H1 (cell line): ENCODE results near the gene SH2B2. TPM values are rescaled to one million over a fixed set of nuclear protein-coding genes. Genes with fewer than 3 reads are reported as not detected.

Experiments used
- CTCF ChIA-PET: fragments of 300-600 bp; sonication (Branson Sonifier 250); formaldehyde crosslinking; loops from one replicate; lab custom pipeline; 2021; ENCODE audit not compliant: partially characterized antibody; lab: Charles Lee
- POLR2A ChIA-PET: fragments of 300-600 bp; sonication (Branson Sonifier 250); formaldehyde crosslinking; loops from one replicate; lab custom pipeline; 2021; ENCODE audit warnings: inconsistent platforms; ENCODE audit not compliant: partially characterized antibody; lab: Charles Lee
- DNase-seq, 2 experiments: peaks; one replicate each; pipeline versions ENCODE4 v3.0.0 to v3.0.0-alpha.2; 2010 to 2022; ENCODE audit warnings: low spot score in 2 of 2, low read depth in 1 of 2, mixed read lengths in 1 of 2
- FAIRE-seq: peaks from 2 replicates; lab custom pipeline; 2011; peaks lifted over from hg19 to GRCh38; lab: Jason Lieb, UNC
- H2AFZ ChIP-seq: 2 replicates; pipeline ENCODE4 v1.8.1; 2012; ENCODE audit warnings: low read length, inconsistent platforms
- H2AK5ac ChIP-seq: 2 replicates; pipeline ENCODE4 v1.6.1; 2013; ENCODE audit warnings: low read depth, low read length
- H2BK120ac ChIP-seq: replicated peaks from 2 replicates; pipeline ENCODE3; 2013; ENCODE audit warnings: low read depth, low read length, inconsistent platforms
- H2BK12ac ChIP-seq: 2 replicates; pipeline ENCODE4 v1.6.1; 2013; ENCODE audit warnings: low read depth, low read length
- H2BK15ac ChIP-seq: 2 replicates; pipeline ENCODE4 v1.6.1; 2013; ENCODE audit warnings: low read length
- H2BK20ac ChIP-seq: 2 replicates; pipeline ENCODE4 v1.6.1; 2013; ENCODE audit warnings: low read length
- H2BK5ac ChIP-seq: 2 replicates; pipeline ENCODE4 v1.6.1; 2013; ENCODE audit warnings: low read depth, low read length
- H3K14ac ChIP-seq: 2 replicates; pipeline ENCODE4 v1.6.1; 2013; ENCODE audit warnings: inconsistent platforms; ENCODE audit not compliant: insufficient read length
- H3K18ac ChIP-seq: 2 replicates; pipeline ENCODE4 v1.6.1; 2013; ENCODE audit warnings: low read length; ENCODE audit errors: extremely low read depth
- H3K23ac ChIP-seq: 2 replicates; pipeline ENCODE4 v1.6.1; 2013; ENCODE audit warnings: inconsistent platforms; ENCODE audit not compliant: insufficient read length
- H3K23me2 ChIP-seq: 2 replicates; pipeline ENCODE4 v1.6.1; 2013; ENCODE audit warnings: low read depth, low read length
- H3K27ac ChIP-seq: 2 replicates; pipeline ENCODE4 v1.6.1; 2011; ENCODE audit warnings: low read depth, low read length, inconsistent platforms
- H3K27me3 ChIP-seq, 4 experiments: replicated peaks in 1 of 4; 1 replicate in 1 of 4; 2 replicates in 3 of 4; pipeline versions ENCODE4 v1.6.1 to v1.8.1; 2011 to 2013; ENCODE audit warnings: low read length in 3 of 4, mild to moderate bottlenecking in 3 of 4, inconsistent platforms in 2 of 4, mixed read lengths in 2 of 4, moderate library complexity in 1 of 4; ENCODE audit not compliant: control insufficient read depth in 3 of 4, insufficient read depth in 3 of 4; ENCODE audit errors: extremely low read depth in 1 of 4
- H3K36me3 ChIP-seq, 4 experiments: 2 replicates each; pipeline versions ENCODE4 v1.6.1 to v1.8.1; 2011 to 2013; ENCODE audit warnings: mild to moderate bottlenecking in 4 of 4, low read length in 3 of 4, moderate library complexity in 2 of 4, control low read depth in 1 of 4, inconsistent platforms in 1 of 4; ENCODE audit not compliant: insufficient read depth in 4 of 4, control insufficient read depth in 2 of 4
- H3K4ac ChIP-seq: replicated peaks from 2 replicates; pipeline ENCODE3; 2013; ENCODE audit warnings: low read length, low read depth, mixed read lengths, inconsistent platforms; ENCODE audit not compliant: insufficient read length
- H3K4me1 ChIP-seq, 4 experiments: replicated peaks in 1 of 4; 1 replicate in 1 of 4; 2 replicates in 3 of 4; pipeline versions ENCODE4 v1.6.1 to v1.8.1; 2011 to 2013; ENCODE audit warnings: low read length in 3 of 4, inconsistent platforms in 2 of 4, mixed read lengths in 1 of 4; ENCODE audit not compliant: insufficient read depth in 4 of 4, control insufficient read depth in 3 of 4
- H3K4me2 ChIP-seq, 2 experiments: 2 replicates each; pipeline versions ENCODE4 v1.6.1 to v1.8.1; 2011 to 2013; ENCODE audit warnings: low read depth in 2 of 2, low read length in 2 of 2, control low read depth in 1 of 2, inconsistent platforms in 1 of 2, mild to moderate bottlenecking in 1 of 2; ENCODE audit not compliant: insufficient read depth in 1 of 2
- H3K4me3 ChIP-seq, 4 experiments: fragments of 200-600, 300-600 bp in 1 of 4; sonication (generic), shearing (Covaris generic), sonication (Bioruptor Twin) in 1 of 4; 2 replicates each; pipeline versions ENCODE4 v1.5.1 to v1.8.1; 2011 to 2016; ENCODE audit warnings: low read length in 4 of 4, low read depth in 3 of 4, control low read depth in 2 of 4, inconsistent platforms in 2 of 4, mild to moderate bottlenecking in 2 of 4, mixed read lengths in 1 of 4, moderate library complexity in 1 of 4; ENCODE audit not compliant: insufficient read depth in 2 of 4; ENCODE audit errors: extremely low read depth in 1 of 4
- H3K56ac ChIP-seq: replicated peaks from 2 replicates; pipeline ENCODE3; 2013; ENCODE audit warnings: low read depth, mild to moderate bottlenecking, mixed read lengths, low read length, inconsistent platforms; ENCODE audit not compliant: insufficient read length
- H3K79me1 ChIP-seq: 2 replicates; pipeline ENCODE4 v1.6.1; 2013; ENCODE audit warnings: low read depth, low read length, control low read depth
- H3K79me2 ChIP-seq, 2 experiments: 2 replicates each; pipeline versions ENCODE4 v1.6.1 to v1.8.1; 2012 to 2013; ENCODE audit warnings: low read length in 2 of 2, mild to moderate bottlenecking in 2 of 2, inconsistent platforms in 1 of 2; ENCODE audit not compliant: insufficient read depth in 2 of 2, control insufficient read depth in 1 of 2
- H3K9ac ChIP-seq, 4 experiments: replicated peaks in 1 of 4; 1 replicate in 1 of 4; 2 replicates in 3 of 4; pipeline versions ENCODE4 v1.6.1 to v1.8.1; 2011 to 2013; ENCODE audit warnings: low read depth in 3 of 4, low read length in 3 of 4, control low read depth in 2 of 4, mild to moderate bottlenecking in 2 of 4, moderate library complexity in 2 of 4, inconsistent platforms in 1 of 4; ENCODE audit errors: extremely low read depth in 1 of 4
- H3K9me3 ChIP-seq, 2 experiments: 2 replicates each; pipeline versions ENCODE4 v1.6.1 to v1.8.1; 2012 to 2013; ENCODE audit warnings: mild to moderate bottlenecking in 2 of 2, moderate library complexity in 2 of 2, control low read depth in 1 of 2, inconsistent platforms in 1 of 2, low read depth in 1 of 2, low read length in 1 of 2, mixed read lengths in 1 of 2; ENCODE audit not compliant: insufficient read depth in 2 of 2
- H4K20me1 ChIP-seq, 2 experiments: replicated peaks in 1 of 2; 2 replicates each; pipeline versions ENCODE3 to v1.8.1; 2011 to 2013; ENCODE audit warnings: inconsistent platforms in 2 of 2, low read length in 2 of 2, mild to moderate bottlenecking in 1 of 2; ENCODE audit not compliant: insufficient read depth in 2 of 2, control insufficient read depth in 1 of 2
- H4K5ac ChIP-seq: 2 replicates; pipeline ENCODE4 v1.6.1; 2013; ENCODE audit warnings: low read length, low read depth, mixed read lengths, inconsistent platforms; ENCODE audit not compliant: insufficient read length
- H4K8ac ChIP-seq: 2 replicates; pipeline ENCODE4 v1.8.0; 2013; ENCODE audit warnings: mild to moderate bottlenecking, moderate library complexity, low read length, inconsistent platforms; ENCODE audit not compliant: insufficient read depth; ENCODE audit errors: extremely low read depth
- H4K91ac ChIP-seq: replicated peaks from 2 replicates; pipeline ENCODE3; 2013; ENCODE audit warnings: low read length, mixed read lengths, inconsistent platforms; ENCODE audit not compliant: insufficient read length
- ATF2 ChIP-seq: IDR thresholded peaks from 2 replicates; pipeline ENCODE4 v1.6.1; 2012; ENCODE audit warnings: low read length, inconsistent platforms
- JUN ChIP-seq: IDR thresholded peaks from 2 replicates; pipeline ENCODE4 v1.6.1; 2011; ENCODE audit warnings: low read depth, mild to moderate bottlenecking, improper control_type of control experiment, low read length
- SRF ChIP-seq: IDR thresholded peaks from 2 replicates; pipeline ENCODE4 v1.6.1; 2011; ENCODE audit warnings: mild to moderate bottlenecking, low read depth, low read length, moderate library complexity
- WGBS, 2 experiments: shearing (Covaris generic) in 1 of 2; methylation state at CpG; one replicate each; pipeline versions ENCODE4 v1.1.6 to v1.1.7; 2013 to 2015; ENCODE audit warnings: low lambda C conversion rate in 2 of 2, mixed read lengths in 2 of 2, inconsistent platforms in 1 of 2, low coverage in 1 of 2, missing lambda C conversion rate in 1 of 2; ENCODE audit not compliant: insufficient replicate concordance in 2 of 2, insufficient coverage in 1 of 2, insufficient read length in 1 of 2; ENCODE audit errors: extremely low coverage in 1 of 2, missing lambda C conversion rate in 1 of 2; 5-methylcytosine and 5-hydroxymethylcytosine counted together
- polyA plus RNA-seq, 7 experiments: library from polyadenylated mRNA; depleted of rRNA in 3 of 7; stranded (reverse) in 5 of 7; unstranded in 2 of 7; fragments of >200 nt in 5 of 7; fragments of 200-250 nt in 2 of 7; gene quantifications; 1 replicate in 5 of 7; 2 replicates in 1 of 7; 4 replicates in 1 of 7; pipeline versions ENCODE4 v1.2.1 to v1.2.3, GENCODE V29; 2011 to 2013; ENCODE audit warnings: missing spikeins in 2 of 7, mixed read lengths in 2 of 7
- total RNA-seq: library from RNA; stranded (reverse); fragmentation: NEBNext Ultra II Directional; extraction: Animal tissue kit (Norgen Biotek cat#: 25700); gene quantifications from 2 replicates; pipeline ENCODE4 v1.2.1, GENCODE V29; 2021

Gene SH2B2
- total and polyA plus RNA-seq, 2 of the 8 experiments (the other 6 are each of a cell fraction or from before 2014, with no cell fraction given): 11.5 to 18.7 TPM

GRCh38 chr7:102262546-102262945 is 24.1 kb upstream of the SH2B2 start:
- H3K27ac ChIP-seq: no peak overlapping the region
- H3K79me1 ChIP-seq: no peaks in the 10 kb centered on the region
- no peaks in the 10 kb centered on the region for H4K20me1 ChIP-seq
- no peak overlapping the region for H4K8ac ChIP-seq
- no peak overlapping the region for H4K5ac ChIP-seq
- H3K4me3 ChIP-seq: no peak overlapping the region
- no peaks in the 10 kb centered on the region for H3K4me1 ChIP-seq
- FAIRE-seq (no peak), DNase-seq (no peak)
- H3K23me2 ChIP-seq: no peaks in the 10 kb centered on the region
- 93% methylated on average over 13 of the region's 13 CpGs; no CpG with 5 or more reads in 1 of the 2 experiments for WGBS, 2 experiments
- H2BK15ac ChIP-seq: no peak overlapping the region
- no peak overlapping the region for H3K4ac ChIP-seq
- H3K56ac ChIP-seq: no peak overlapping the region
- H2AK5ac ChIP-seq: no peak overlapping the region
- no peaks in the 10 kb centered on the region for H3K79me2 ChIP-seq
- H3K9me3 ChIP-seq: no peaks in the 10 kb centered on the region
- POLR2A ChIA-PET: no interaction called here
- H2AFZ ChIP-seq: no peak overlapping the region
- H4K91ac ChIP-seq: no peak overlapping the region
- no peak overlapping the region for H2BK20ac ChIP-seq
- no peak overlapping the region for H3K9ac ChIP-seq
- H3K27me3 ChIP-seq: no peaks in the 10 kb centered on the region
- no peak overlapping the region for H2BK12ac ChIP-seq
- no peak overlapping the region for H3K14ac ChIP-seq
- H2BK120ac ChIP-seq: no peak overlapping the region
- no peak overlapping the region for H3K18ac ChIP-seq
- no peak overlapping the region for H2BK5ac ChIP-seq
- CTCF ChIA-PET: interaction anchor here (0.6 to 1.7 kb wide), 5 partner anchors 10 to 532 kb away, joined by 3 to 9 read pairs (median 3); no protein-coding TSS in a partner anchor
- TF ChIP-seq ATF2 (no peak), JUN (no peak), SRF (no peak)
- no peak overlapping the region for H3K4me2 ChIP-seq
- H3K36me3 ChIP-seq: no peaks in the 10 kb centered on the region
- H3K23ac ChIP-seq: no peak overlapping the region
